Measurements from ENCODE around the gene EMP1.

EMP1 gene

GRCh38 chr12:13195785-13196129 is 769 bp upstream of the EMP1 start:
- Histone ChIP-seq H3K4me3 (ENCODE audit: low read depth, low read length) (no peak overlapping the region), H3K36me3 (no peaks in the 10 kb centered on the region), H3K27me3 (peaks cover 16% of the 10 kb centered on the region), H3K4me1 (no peaks in the 10 kb centered on the region; the same call in 1 of the 2 replicates), H3K9me3 (no peaks in the 10 kb centered on the region)
- no peak for DNase-seq
- no peak for TF ChIP-seq CTCF (IDR thresholded peaks at IDR 0.05; ENCODE audit: low read depth, low read length)

GRCh38 chr12:13197032-13197431 is 506 bp downstream of the EMP1 start:
- Histone ChIP-seq H3K9me3 (no peaks in the 10 kb centered on the region), H3K27me3 (peaks cover 26% of the 10 kb centered on the region), H3K4me1 (no peaks in the 10 kb centered on the region; the same call in 1 of the 2 replicates), H3K4me3 (ENCODE audit: low read depth, low read length) (no peak overlapping the region), H3K36me3 (no peaks in the 10 kb centered on the region)
- DNase-seq: no peak
- no peak for TF ChIP-seq CTCF (IDR thresholded peaks at IDR 0.05; ENCODE audit: low read depth, low read length)

- Histone ChIP-seq H3K27me3 (peaks cover 32% of the 10 kb centered on the region), H3K36me3 (no peaks in the 10 kb centered on the region), H3K4me3 (ENCODE audit: low read depth, low read length) (no peak overlapping the region), H3K4me1 (no peaks in the 10 kb centered on the region; the same call in 1 of the 2 replicates), H3K9me3 (no peaks in the 10 kb centered on the region)
- no peak for TF ChIP-seq CTCF (IDR thresholded peaks at IDR 0.05; ENCODE audit: low read depth, low read length)
- no peak for DNase-seq
Observed at GRCh38 chr12:13197526-13198143, 1.1 kb downstream of the EMP1 start.

GRCh38 chr12:13198241-13198640 is 1.7 kb downstream of the EMP1 start:
- peaks cover 33% of the 10 kb centered on the region for H3K27me3 ChIP-seq
- no peak for DNase-seq
- H3K9me3 ChIP-seq: no peaks in the 10 kb centered on the region
- H3K4me1 ChIP-seq: no peaks in the 10 kb centered on the region; the same call in 1 of the 2 replicates
- no peaks in the 10 kb centered on the region for H3K36me3 ChIP-seq
- H3K4me3 ChIP-seq (ENCODE audit: low read depth, low read length): no peak overlapping the region
- no peak for TF ChIP-seq CTCF (IDR thresholded peaks at IDR 0.05; ENCODE audit: low read depth, low read length)

- no peak overlapping the region for H3K4me3 ChIP-seq (ENCODE audit: low read depth, low read length)
- peaks cover 33% of the 10 kb centered on the region for H3K27me3 ChIP-seq
- no peak for DNase-seq
- H3K9me3 ChIP-seq: no peaks in the 10 kb centered on the region
- no peaks in the 10 kb centered on the region; the same call in 1 of the 2 replicates for H3K4me1 ChIP-seq
- H3K36me3 ChIP-seq: no peaks in the 10 kb centered on the region
- TF ChIP-seq CTCF (IDR thresholded peaks at IDR 0.05; ENCODE audit: low read depth, low read length): no peak
Observed at GRCh38 chr12:13198876-13199275, 2.4 kb downstream of the EMP1 start.

GRCh38 chr12:13199592-13199991 is 3.1 kb downstream of the EMP1 start:
- Histone ChIP-seq H3K36me3 (no peaks in the 10 kb centered on the region), H3K27me3 (peaks cover 39% of the 10 kb centered on the region), H3K4me3 (ENCODE audit: low read depth, low read length) (no peak overlapping the region), H3K9me3 (no peaks in the 10 kb centered on the region), H3K4me1 (no peaks in the 10 kb centered on the region; the same call in 1 of the 2 replicates)
- no peak for TF ChIP-seq CTCF (IDR thresholded peaks at IDR 0.05; ENCODE audit: low read depth, low read length)
- no peak for DNase-seq
